Islet of Langerhans (tissue), 1 donor: Measurements from ENCODE around the gene SULT2B1.

Experiments
- FAIRE-seq: peaks from one replicate; lab custom pipeline; 2011; peaks lifted over from hg19 to GRCh38; lab: Jason Lieb, UNC

Gene SULT2B1

DNA sequence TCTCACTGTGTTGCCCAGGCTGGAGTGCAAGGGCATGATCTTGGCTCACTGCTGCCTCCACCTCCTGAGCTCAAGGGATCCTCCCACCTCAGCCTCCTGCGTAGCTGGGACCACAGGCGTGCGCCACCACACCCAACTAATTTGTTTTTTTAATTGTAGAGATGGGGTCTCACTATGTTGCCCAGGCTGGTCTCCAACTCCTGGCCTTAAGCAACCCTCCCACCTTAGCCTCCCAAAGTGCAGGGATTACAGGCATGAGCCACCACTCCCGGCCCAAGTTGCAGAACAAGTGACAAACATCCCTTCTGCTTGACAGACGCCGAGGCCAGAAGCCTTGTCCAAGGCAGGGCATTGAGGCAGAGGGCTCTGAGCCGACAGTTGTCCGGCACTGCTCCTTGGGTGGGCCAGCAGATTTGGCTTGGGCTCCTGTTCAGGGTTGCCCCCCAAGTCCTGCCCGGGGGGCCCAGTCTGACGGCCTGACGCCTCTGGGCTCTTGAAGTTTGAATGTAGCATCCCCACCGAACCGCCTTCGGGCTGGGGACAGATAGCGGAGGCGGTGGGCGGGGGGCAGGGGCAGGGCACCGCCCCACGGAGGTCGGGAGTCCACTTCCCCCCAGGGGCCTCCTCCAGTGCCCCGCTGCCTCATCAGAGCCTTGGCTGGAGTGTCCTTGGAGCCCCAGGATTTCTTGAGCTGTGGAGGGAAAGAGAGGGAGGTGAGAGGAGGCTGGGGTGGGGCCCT lies 48.9 kb downstream of the SULT2B1 start:
- FAIRE-seq, result no peak

DNA sequence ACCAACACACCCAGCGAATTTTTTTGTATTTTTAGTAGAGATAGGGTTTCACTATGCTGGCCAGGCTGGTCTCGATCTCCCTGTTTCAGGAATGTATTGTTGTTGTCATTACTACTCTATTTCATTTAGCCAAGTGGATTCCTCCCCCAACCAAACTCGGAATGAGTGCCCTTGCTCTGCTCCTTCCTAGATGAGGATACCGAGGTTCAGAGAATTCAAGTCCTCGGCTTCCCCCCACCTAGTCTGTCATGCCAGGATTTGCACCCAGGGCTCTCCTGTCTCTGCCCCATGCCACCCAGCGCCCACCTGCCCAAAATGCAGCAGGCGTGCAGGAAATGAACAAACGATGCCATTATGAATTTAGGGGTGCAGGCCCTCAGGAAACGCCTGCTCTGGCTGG lies 51.0 kb downstream of the SULT2B1 start:
- FAIRE-seq, result no peak

DNA sequence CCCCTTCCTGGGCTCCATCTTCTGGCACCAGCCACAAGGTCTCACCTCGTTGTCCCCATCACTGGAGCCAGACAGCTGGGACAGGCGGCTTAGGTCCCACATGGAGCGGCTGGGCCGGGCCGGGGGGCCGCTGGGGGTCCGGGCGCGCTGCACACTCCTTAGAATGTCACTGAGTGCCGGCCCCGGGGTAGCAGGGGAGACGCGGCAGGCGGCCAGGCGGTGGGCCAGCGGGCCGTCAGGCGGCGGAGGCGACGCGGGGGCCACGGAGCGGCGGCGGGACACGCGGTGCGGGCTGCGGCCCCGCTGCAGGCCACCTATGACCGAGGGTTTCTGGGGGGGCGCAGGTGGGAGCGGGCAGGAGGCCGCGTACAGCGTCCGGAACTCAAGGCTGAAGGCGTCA lies 51.5 kb downstream of the SULT2B1 start:
- FAIRE-seq, result no peak

DNA sequence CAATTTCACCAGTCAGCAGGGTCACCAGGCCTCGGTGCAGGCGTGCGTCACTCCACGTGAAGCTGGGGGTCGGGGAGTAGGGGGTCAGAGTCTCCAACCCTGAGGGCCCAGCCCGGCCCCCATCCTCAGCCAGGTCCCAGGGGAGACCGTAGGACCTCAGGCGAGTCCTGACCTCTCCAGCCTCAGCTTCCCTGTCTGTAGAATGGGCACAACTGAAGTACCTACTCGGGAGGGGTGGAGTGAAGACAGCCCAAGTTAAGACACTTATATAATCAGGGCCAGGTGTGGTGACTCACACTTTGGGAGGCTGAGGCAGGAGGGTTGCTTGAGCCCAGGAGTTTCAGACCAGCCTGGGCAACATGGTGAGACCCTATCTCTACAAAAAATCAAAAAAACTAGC lies 51.9 kb downstream of the SULT2B1 start:
- FAIRE-seq, result no peak

DNA sequence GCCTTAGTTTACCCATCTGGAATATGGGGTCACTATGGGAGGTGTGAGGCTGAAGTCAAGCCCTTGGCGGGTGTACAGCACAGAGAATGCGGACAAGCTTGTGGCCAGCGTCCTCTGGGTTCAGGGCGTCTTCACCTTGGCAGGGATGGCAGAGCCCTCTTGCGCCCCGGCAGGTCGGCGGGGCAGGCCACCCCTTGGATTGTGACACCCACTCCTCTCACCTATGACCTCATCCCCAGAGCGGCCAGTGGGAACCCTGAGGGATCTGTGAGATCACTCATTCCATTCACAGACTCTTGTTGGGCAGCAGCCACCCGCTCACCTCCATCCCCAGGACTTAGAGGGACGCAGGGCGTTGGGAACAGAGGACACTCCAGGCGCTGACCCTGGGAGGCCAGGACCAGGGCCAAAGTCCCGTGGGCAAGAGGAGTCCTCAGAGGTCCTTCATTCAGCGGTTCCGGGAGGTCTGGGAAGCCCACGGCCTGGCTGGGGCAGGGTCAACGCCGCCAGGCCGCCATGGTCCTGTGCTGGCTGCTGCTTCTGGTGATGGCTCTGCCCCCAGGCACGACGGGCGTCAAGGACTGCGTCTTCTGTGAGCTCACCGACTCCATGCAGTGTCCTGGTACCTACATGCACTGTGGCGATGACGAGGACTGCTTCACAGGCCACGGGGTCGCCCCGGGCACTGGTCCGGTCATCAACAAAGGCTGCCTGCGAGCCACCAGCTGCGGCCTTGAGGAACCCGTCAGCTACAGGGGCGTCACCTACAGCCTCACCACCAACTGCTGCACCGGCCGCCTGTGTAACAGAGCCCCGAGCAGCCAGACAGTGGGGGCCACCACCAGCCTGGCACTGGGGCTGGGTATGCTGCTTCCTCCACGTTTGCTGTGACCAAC lies 54.7 kb downstream of the SULT2B1 start, which contains the start of gene SPACA4:
TSS of gene SPACA4 (plus strand) at position 280 of the 896 bp plus-strand sequence. CDS start at position 517, 237 bp downstream.
- FAIRE-seq, result no peak

DNA sequence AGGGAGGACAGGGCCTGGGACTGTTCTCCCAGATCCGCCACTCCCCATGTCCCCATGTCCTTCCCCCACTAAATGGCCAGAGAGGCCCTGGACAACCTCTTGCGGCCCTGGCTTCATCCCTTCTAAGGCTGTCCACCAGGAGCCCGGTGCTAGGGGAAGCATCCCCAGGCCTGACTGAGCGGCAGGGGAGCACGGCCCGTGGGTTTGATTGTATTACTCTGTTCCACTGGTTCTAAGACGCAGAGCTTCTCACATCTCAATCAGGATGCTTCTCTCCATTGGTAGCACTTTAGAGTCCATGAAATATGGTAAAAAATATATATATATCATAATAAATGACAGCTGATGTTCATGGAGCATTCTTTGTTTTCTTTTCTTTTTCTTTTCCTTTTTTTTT lies 55.4 kb downstream of the SULT2B1 start:
- FAIRE-seq, result no peak

DNA sequence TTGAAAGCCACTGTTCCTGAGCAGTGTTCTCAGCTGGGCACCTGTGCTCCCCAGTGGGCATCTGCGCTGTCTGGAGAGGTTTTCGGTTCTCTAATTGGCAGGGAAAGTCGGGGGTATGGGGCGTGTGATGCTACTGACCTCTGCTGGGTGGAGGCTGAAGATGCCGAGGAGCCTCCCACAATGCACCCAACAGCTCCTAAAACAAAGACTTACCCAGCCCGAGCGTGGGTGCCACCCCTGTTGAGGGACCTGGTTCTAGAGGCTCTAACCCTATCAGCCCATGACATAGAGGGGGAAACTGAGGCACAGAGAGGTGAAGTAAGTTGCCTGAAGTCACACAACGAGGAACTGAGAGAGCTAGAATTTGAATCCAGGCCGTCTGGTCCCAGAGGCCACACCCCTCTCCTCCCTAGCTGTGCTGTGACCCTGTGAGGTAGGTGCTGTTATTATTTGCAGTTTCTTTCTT lies 56.9 kb downstream of the SULT2B1 start:
- no peak for FAIRE-seq

DNA sequence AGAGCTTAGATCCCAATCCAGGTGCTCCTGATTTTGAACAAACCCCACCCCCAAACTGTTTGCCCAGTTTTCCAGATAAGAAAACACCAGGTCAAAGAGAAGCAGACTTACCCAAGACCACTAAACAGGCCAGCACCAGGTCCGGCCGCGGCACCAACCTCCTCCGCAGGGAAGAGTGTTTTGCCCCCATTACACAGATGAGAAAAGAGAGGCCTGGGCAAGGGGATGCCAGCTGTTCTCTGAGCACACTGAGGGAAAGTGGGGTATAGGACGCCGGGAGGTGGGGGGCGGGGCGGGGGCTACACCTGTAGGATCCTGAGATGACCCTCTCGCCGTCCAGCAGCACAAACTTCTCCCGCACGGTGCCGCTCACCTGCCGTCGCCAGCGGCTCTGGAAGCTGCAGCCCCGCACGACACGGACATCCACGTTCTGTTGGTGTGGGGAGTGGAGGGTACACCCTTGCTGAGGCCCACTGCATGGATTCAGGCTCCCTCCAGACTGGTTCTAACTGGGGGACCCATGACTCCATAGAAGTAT lies 57.7 kb downstream of the SULT2B1 start:
- no peak for FAIRE-seq

DNA sequence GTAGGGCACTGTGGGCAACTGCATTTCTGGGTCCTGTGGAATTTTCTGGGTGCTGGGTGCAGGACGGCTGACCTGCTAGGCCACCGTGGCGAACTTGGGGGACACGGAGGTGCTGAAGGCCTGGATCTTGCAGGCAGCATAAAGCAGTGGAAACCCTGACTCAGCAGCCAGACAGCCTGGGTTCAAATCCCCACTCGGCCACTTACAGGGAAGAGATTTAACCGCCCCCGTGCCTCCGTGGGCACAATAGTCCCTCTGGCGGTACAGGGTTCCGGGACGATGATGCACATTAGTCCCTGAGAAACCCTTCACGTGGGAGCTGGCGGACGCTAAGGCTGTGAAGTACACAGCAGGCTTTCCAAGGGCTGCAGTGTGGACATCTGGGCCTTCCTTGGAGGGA lies 59.9 kb downstream of the SULT2B1 start:
- no peak for FAIRE-seq

DNA sequence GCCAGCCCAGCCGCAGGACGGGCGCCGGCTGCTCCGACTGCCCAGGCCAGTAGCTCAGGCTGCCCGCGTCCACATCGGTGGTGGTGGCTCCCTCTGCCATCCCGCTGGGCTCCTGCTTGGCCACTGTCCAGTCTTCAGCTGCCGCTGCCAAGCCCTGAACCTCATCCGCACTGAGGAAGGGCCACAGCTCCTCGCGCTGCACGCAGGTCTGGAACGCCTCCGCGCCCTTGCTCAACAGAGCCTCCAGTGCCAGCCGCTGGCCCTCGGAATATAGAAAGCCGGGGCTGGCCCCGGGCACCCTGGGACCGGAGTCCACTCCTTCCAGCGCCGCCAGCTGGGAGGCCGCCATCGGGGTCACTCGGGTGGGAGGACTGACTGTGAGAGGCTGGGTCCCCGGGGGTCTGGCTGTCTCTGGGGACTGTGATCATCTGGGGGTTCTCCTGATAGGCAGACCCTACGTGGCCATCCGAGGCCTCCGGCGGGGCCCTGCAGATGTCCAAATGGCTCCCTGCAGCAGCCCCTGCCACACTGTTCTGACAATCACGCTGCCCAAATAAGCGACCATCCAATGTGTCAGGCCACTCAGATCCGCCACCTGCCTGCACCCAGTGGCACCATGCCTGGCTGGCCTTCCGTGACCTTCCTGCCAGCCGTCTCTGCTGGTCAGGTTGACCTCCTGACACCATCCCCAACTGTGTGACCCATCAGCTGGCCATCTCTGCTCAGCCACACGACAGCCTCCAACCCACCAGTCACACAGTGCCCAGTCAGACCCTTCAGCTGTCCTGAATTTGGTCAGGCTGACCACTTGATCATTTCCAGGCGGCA lies 61.3 kb downstream of the SULT2B1 start:
- FAIRE-seq, result no peak

DNA sequence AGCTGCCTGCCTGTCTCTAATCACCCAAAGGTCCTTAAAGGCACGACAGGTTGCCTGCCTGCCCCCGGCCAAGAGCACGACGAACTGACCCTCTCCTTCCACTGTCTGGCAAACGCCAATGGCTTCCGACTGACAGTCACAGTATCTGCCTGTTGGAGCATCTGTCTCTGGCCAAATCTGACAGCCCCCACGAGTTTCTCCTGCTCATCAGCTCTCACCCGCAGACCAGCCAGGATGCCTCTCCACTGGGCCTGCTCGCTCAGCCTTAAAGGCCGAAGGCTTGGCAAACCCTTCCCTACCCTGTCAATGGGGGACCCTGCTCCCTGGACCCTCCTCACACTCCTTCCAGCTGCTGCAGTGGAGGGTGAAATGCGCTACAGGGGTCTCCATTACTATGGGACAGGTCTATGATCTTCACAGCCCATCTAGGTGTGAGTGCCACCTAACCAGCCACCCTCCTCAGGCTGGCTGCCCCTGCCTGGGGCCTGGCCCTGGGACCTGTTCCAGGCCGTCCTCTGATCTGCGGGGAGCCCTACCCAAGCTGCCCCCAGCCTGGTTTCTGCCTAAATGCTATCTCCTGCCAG lies 62.0 kb downstream of the SULT2B1 start:
- no peak for FAIRE-seq

DNA sequence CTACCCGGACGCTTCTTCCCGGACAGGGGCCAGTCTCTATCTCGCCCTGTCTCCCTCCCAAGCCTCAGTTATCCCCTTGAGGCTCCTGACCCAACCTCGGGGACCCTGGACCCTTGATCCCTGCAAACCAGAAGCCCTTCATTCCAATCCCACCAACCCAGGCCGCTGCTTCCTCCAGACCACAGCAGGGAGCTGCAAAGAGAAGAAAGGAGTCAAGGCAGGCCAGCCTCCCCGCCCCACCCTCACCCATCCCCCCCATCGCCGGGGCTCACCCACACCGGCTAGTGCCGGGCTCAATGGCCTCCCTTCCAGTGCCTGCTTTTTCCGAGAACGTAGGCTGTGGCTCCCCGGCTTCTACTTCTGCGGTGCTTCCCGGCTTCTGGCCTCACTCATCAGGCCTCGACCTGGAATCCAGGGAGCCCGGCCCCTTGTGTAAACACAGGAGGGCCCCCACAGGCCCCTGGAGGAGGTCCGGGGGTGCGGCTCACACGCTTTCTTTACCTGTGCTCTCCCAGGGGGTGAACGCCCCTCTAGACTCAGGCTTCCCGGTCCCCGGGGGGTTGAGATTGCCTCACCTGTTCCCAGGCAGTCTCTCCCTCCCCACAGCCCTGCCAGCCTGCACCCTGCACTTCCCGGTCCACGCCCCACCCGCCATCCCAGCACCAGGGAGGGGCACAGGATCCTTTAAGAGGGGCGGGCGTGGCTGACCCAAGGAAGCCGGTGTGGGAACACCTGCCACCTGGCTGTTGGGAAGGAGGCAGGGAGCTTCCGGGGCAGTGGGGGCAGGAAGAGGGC lies 62.7 kb downstream of the SULT2B1 start, which contains the start of gene FAM83E:
TSS of gene FAM83E (minus strand) at position 641 of the 795 bp plus-strand sequence. CDS start 1,704 bp downstream, outside the sequence.
- FAIRE-seq, result no peak

DNA sequence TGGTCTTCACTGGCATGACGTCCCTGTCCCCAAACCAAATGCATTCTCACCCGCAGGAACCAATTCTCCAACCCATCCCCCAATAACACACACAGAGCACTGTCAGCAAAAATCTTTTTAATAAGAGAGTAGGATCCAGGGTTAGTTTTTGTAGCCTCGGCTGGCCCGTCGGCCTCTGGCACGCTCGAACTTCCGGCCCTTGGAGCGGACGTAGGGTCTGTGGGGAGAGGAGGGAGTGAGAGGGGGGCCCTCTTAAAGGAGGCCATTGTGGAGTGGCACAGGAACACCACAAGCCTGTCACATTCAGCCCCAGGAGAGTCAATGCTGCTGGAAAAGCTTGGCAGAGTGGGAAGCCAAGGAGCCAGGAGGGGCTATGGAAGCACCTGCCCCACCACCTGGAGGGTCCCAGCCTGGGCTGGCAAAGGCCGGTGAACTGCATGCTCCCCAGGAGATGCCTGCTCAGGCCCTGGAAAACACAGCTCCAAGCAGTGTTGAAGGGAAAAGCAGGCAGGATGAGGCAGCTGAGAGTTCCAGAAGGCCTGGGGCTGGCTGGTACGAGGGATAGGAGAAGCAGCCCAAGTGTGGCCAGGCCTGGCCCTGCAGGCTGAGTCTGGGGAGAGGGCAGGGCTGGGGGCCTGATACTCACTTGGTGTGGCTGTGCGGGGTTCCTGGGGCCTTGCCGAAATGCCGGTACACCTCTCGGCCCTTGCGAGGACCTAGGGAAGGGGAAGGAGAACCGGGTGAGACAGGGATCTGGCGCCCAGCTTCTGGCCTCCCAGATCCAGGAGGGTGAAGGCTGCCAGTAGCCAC lies 63.5 kb downstream of the SULT2B1 start:
- no peak for FAIRE-seq

DNA sequence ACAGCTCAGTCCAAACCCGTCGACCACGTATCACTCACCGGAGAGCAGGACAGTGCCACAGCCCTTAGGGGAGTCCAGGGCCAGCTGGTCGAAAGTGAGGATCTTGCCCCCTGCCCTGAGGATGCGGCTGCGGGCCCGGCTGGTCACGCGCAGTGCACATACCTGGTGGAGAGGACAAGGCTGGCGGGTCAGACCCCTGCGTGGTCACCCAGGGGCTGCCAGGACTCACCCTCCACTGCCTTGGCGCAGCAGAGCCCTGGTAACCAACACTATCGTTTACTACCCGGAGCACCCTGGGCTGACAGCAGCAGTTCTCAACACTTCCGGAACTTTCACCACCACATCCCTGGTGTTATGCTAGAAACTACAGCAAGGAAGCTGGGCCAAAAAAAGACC lies 64.1 kb downstream of the SULT2B1 start:
- no peak for FAIRE-seq

DNA sequence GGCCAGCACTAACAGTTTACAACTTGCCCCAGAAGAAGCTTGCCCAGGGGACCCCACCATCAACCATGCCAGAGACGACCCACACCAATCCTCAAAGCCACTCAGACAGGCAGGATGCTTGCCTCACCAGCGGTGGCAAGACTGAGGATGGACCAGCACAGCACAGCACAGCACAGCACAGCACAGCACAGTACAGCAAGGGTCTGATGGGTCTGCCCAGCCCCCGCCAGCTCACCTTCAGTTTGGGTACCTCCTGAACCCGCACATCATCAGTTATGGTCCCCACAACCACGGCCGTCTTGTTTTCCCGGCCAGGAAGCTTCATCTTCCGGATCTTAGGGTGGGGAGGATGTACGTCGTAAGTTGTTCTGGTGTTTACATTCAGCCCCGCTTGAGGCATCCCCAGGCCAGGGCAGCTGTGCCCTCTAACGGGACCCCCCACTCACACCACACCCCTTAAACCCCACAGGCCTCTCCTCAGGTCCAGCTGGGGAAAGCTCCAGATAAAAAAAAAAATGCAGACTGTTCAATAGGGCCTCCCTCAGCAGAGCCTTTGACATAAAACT lies 64.6 kb downstream of the SULT2B1 start:
- no peak for FAIRE-seq

DNA sequence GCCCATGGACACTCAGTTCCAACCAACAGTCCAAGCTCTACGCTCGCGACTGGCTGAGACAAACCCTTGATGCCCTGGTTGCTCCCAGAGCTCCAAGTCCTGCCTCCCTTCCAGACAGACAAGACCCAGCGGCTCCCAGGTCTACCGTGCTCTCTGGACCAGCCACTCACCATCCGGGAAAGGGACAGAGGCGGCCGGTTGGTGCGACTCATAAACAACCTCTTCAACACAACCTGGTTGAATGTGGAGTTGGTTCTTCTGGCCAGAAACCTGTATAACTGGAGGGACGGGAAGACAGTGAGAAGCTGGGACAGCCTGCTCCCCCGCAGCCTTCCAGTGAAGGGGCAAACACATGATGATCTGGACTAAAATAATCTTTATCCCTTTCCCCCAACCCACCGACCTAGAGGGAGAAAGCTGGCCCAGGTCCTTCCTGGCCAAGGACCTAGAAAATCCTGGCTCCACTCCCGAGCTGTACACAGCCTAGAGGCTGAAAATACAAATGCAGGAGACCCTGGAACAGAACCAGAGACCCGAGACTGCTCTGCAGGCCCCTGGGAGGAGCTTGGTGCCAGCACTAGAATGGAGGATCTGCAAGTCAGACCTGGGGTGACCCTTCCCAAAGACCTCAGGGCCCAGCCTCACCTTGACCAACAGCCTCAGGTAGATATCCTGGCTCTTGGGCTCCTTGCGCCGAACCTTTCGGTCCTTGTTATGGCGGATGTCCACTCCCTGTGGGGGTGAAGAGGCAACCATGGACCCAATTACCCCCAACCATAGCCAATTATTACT lies 65.4 kb downstream of the SULT2B1 start:
- no peak for FAIRE-seq

DNA sequence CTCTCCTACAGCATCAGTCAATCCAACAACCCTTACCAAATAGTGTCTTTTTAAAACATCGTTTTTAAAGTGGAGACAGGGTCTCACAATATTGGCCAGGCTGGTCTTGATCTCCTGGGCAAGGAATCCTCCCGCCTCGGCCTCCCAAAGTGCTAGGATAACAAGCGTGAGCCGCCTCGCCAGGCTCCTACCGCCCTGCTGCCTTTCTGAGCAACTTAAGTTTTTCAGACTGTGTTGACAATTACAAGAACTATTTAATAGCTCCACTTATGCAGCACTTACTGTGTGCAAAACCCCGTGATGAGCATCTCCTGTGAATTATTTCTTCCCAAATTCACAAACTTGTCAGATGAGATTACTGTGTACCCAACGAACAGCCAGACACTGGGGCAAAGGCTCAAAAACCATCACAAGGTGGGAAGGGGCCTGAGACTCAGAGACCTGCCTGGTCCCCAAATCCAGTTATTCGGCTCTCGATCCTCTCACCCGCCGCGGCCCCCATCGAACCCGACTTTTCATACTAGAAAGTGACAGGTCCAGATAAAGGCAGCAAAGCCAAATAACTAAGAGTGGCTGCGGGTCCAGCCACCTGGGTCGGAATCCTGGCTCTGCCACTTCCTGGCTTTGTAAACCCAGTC lies 66.4 kb downstream of the SULT2B1 start:
- FAIRE-seq, result no peak
